Measurements from ENCODE around the gene TBRG1. TPM values are rescaled to one million over a fixed set of nuclear protein-coding genes. Genes with fewer than 3 reads are reported as not detected.

The TBRG1 gene
- total RNA-seq, 2 donors from 2014 or later = 27.0 to 30.2 TPM

DNA sequence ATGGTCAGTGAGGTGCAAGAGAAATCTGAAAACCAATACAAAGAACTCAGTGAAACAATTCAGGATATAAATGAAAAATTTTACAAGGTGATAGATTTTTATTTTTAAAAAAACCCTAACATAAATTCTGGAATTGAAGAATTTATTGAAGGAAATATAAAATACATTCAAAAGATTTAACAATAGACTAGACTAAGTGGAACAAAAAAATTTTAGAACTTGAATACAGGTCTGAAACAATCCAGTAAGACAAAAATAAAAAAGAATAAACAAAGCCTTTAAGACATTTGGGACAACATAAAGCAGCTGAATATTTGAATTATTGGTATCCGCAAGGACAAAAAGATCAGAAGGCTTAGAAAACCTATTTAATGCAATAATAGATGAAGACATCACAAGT lies 59.8 kb downstream of the TBRG1 start:
- no peak for DNase-seq (ENCODE audit: low spot score)
- intact Hi-C loops (cut with DNase I) = no loop called here

Other genes with a start within 250 kb of the TBRG1 start
- gene OR8B2, start 238.4 kb upstream of the TBRG1 start, total RNA-seq = not detected
- not detected for gene OR8B3, start 223.8 kb upstream of the TBRG1 start, total RNA-seq
- gene OR8B4, start 198.0 kb upstream of the TBRG1 start, total RNA-seq = not detected
- not detected for gene OR8B8, start 177.2 kb upstream of the TBRG1 start, total RNA-seq
- gene OR8B12, start 79.2 kb upstream of the TBRG1 start, total RNA-seq = not detected
- gene OR8A1, start 52.9 kb upstream of the TBRG1 start, total RNA-seq = under 1 TPM in 1 of 2 donors, not detected in 1; 0.19 TPM
- not detected for gene PANX3, start 11.4 kb upstream of the TBRG1 start, total RNA-seq
- 10 to 100 TPM in 1 of 2 donors, 1 to 10 TPM in 1; 6.4 to 16.8 TPM for gene SIAE, start 50.9 kb downstream of the TBRG1 start, total RNA-seq
- gene SPA17, start 51.0 kb downstream of the TBRG1 start, total RNA-seq = 1 to 10 TPM; 3.4 to 4.0 TPM
- 1 to 10 TPM; 5.1 to 7.6 TPM for gene NRGN, start 117.1 kb downstream of the TBRG1 start, total RNA-seq
- gene VSIG2, start 129.4 kb downstream of the TBRG1 start, total RNA-seq = 1 to 10 TPM; 1.1 to 1.2 TPM
- gene ESAM, start 139.4 kb downstream of the TBRG1 start, total RNA-seq = 10 to 100 TPM; 71.5 to 76.9 TPM
- gene MSANTD2, start 177.5 kb downstream of the TBRG1 start, total RNA-seq = 10 to 100 TPM; 12.6 to 13.0 TPM
- gene ROBO3, start 242.6 kb downstream of the TBRG1 start, total RNA-seq = 10 to 100 TPM; 16.0 to 20.0 TPM

Measured in posterior vena cava (tissue), 2 donors.